Endothelial cell of umbilical vein (primary cell): ENCODE data around the gene ARHGEF16. TPM values are rescaled to one million over a fixed set of nuclear protein-coding genes. Genes with fewer than 3 reads are reported as not detected.

Experiments
- BruUV-seq: library from RNA; stranded (reverse); fragments of 400-500 nt; replicated peaks from 2 replicates; lab custom pipeline; 2021; lab: Mats Ljungman, UMichigan
- CTCF ChIA-PET: fragments of 300-600, 350-600 bp; sonication (Branson Sonifier 250); formaldehyde crosslinking; loops from one replicate; lab custom pipeline; 2021; ENCODE audit warnings: antibody characterized with exemption, inconsistent platforms; lab: Charles Lee
- POLR2A ChIA-PET: fragments of 300-600, 350-600 bp; sonication (Branson Sonifier 250); formaldehyde crosslinking; loops from one replicate; lab custom pipeline; 2021; ENCODE audit warnings: antibody characterized with exemption, inconsistent platforms; lab: Charles Lee
- DNase-seq: peaks from one replicate; pipeline ENCODE4 v3.0.0-alpha.2; 2011; ENCODE audit warnings: low read depth, low spot score
- FAIRE-seq: peaks from 2 replicates; lab custom pipeline; 2011; peaks lifted over from hg19 to GRCh38; lab: Jason Lieb, UNC
- H2AFZ ChIP-seq: 2 replicates; pipeline ENCODE4 v1.6.0; 2012; ENCODE audit warnings: low read depth, low read length, control low read depth, inconsistent platforms
- H3K27ac ChIP-seq: 2 replicates; pipeline ENCODE4 v1.5.1; 2011; ENCODE audit warnings: low read depth, mild to moderate bottlenecking, control low read depth, low read length, moderate library complexity; ENCODE audit not compliant: insufficient read depth
- H3K27me3 ChIP-seq, 2 experiments: 2 replicates each; pipeline versions ENCODE4 v1.6.0 to v1.6.1; 2011; ENCODE audit warnings: low read length in 2 of 2, mixed read lengths in 1 of 2; ENCODE audit not compliant: control insufficient read depth in 2 of 2, insufficient read depth in 2 of 2
- H3K36me3 ChIP-seq, 2 experiments: 2 replicates in 1 of 2; 3 replicates in 1 of 2; pipeline ENCODE4 v1.5.1; 2011; ENCODE audit warnings: low read length in 2 of 2, mild to moderate bottlenecking in 1 of 2, moderate library complexity in 1 of 2; ENCODE audit not compliant: control insufficient read depth in 2 of 2, insufficient read depth in 2 of 2; ENCODE audit errors: extremely low read depth in 1 of 2
- H3K4me1 ChIP-seq: 3 replicates; pipeline ENCODE4 v1.5.1; 2011; ENCODE audit warnings: mild to moderate bottlenecking, low read length; ENCODE audit not compliant: control insufficient read depth, insufficient read depth; ENCODE audit errors: extremely low read depth
- H3K4me2 ChIP-seq: 2 replicates; pipeline ENCODE4 v1.6.1; 2011; ENCODE audit warnings: low read length, control low read depth, mixed read lengths; ENCODE audit not compliant: insufficient read depth
- H3K4me3 ChIP-seq, 3 experiments: fragments of 200-600 bp in 1 of 3; sonication (generic), shearing (Covaris generic) in 1 of 3; replicated peaks in 1 of 3; 2 replicates each; pipeline ENCODE4 v1.5.1; 2011 to 2016; ENCODE audit warnings: control low read depth in 3 of 3, low read length in 3 of 3, mild to moderate bottlenecking in 2 of 3, inconsistent platforms in 1 of 3, low read depth in 1 of 3, moderate library complexity in 1 of 3; ENCODE audit not compliant: insufficient read depth in 1 of 3
- H3K79me2 ChIP-seq: 2 replicates; pipeline ENCODE4 v1.6.0; 2012; ENCODE audit warnings: low read length, inconsistent platforms; ENCODE audit not compliant: control insufficient read depth, insufficient read depth
- H3K9ac ChIP-seq: replicated peaks from 2 replicates; pipeline ENCODE3; 2011; ENCODE audit warnings: low read length, control low read depth; ENCODE audit not compliant: insufficient read depth; ENCODE audit errors: extremely low read depth
- H3K9me1 ChIP-seq: replicated peaks from 3 replicates; pipeline ENCODE4 v1.6.0; 2011; ENCODE audit warnings: mild to moderate bottlenecking, low read length; ENCODE audit not compliant: control insufficient read depth, insufficient read depth; ENCODE audit errors: extremely low read depth
- H3K9me3 ChIP-seq: replicated peaks from 2 replicates; pipeline ENCODE4 v1.5.1; 2012; ENCODE audit warnings: low read length, inconsistent platforms; ENCODE audit not compliant: control insufficient read depth, insufficient read depth
- H4K20me1 ChIP-seq: replicated peaks from 2 replicates; pipeline ENCODE3; 2011; ENCODE audit warnings: mild to moderate bottlenecking, low read length; ENCODE audit not compliant: control insufficient read depth, insufficient read depth; ENCODE audit errors: extremely low read depth
- EZH2 ChIP-seq: IDR thresholded peaks from 2 replicates; pipeline ENCODE4 v1.6.1; 2012; ENCODE audit warnings: borderline replicate concordance, low read depth, mild to moderate bottlenecking, moderate library complexity, low read length, inconsistent platforms; ENCODE audit not compliant: severe bottlenecking
- MAX ChIP-seq: IDR thresholded peaks from 2 replicates; pipeline ENCODE4 v1.6.1; 2011; ENCODE audit not compliant: insufficient read depth, insufficient read length
- POLR2A ChIP-seq: IDR thresholded peaks from 2 replicates; pipeline ENCODE4 v1.6.1; 2012; ENCODE audit warnings: low read depth, mild to moderate bottlenecking, control low read depth, low read length
- POLR2AphosphoS5 ChIP-seq: IDR thresholded peaks from 2 replicates; pipeline ENCODE4 v1.6.1; 2012; ENCODE audit warnings: low read depth, mild to moderate bottlenecking, control low read depth, low read length, moderate library complexity; ENCODE audit not compliant: insufficient read depth
- dilution Hi-C: fragments of 300-500 bp; cut with MboI; formaldehyde crosslinking; loops from one replicate; pipeline ENCODE4 v1.15.0; 2019; ENCODE audit warnings: low sequenced_read_pairs; ENCODE audit not compliant: extremely low pct_ligation_motif_present
- intact Hi-C: fragments of 100-400 bp; cut with micrococcal nuclease; formaldehyde crosslinking; loops from one replicate; pipeline ENCODE4 v1.10.0; 2022
- polyA plus RNA-seq, 4 experiments: library from polyadenylated mRNA; depleted of rRNA in 3 of 4; stranded (reverse) in 3 of 4; unstranded in 1 of 4; fragments of >200 nt; gene quantifications; 2 replicates each; pipeline versions ENCODE4 v1.2.1 to v1.2.3, GENCODE V29; 2011 to 2012; ENCODE audit warnings: missing spikeins in 1 of 4
- total RNA-seq: library from RNA; stranded (reverse); gene quantifications from 2 replicates; pipeline ENCODE4 v1.2.3, GENCODE V29; 2021

The ARHGEF16 gene
- total and polyA plus RNA-seq, 2 donors (not counting 3 experiments of a cell fraction or from before 2014, with no cell fraction given): 0.52 to 1.3 TPM

GRCh38 chr1:3500265-3500835 is 45.9 kb downstream of the ARHGEF16 start:
- no peak overlapping the region for H3K4me2 ChIP-seq
- intact Hi-C loops (no loop called here), dilution Hi-C loops (no loop called here)
- FAIRE-seq: no peak
- H3K27ac ChIP-seq: no peak overlapping the region
- no TSS peak for BruUV-seq
- ChIA-PET CTCF (no interaction called here), POLR2A (no interaction called here)
- no peak overlapping the region for H3K9ac ChIP-seq
- no peak overlapping the region for H3K4me3 ChIP-seq
- H3K9me3 ChIP-seq: no peaks in the 10 kb centered on the region
- DNase-seq: no peak
- H3K4me1 ChIP-seq: peaks cover 10% of the 10 kb centered on the region
- H3K27me3 ChIP-seq: no peaks in the 10 kb centered on the region
- H3K36me3 ChIP-seq: no peaks in the 10 kb centered on the region
- H2AFZ ChIP-seq: no peak overlapping the region
- TF ChIP-seq EZH2 (no peak), POLR2AphosphoS5 (no peak)
- no peaks in the 10 kb centered on the region for H3K9me1 ChIP-seq
- no peaks in the 10 kb centered on the region for H4K20me1 ChIP-seq
- no peaks in the 10 kb centered on the region for H3K79me2 ChIP-seq

- no peak overlapping the region for H3K27ac ChIP-seq
- H2AFZ ChIP-seq: no peak overlapping the region
- H3K9me3 ChIP-seq: no peaks in the 10 kb centered on the region
- no peak overlapping the region for H3K4me3 ChIP-seq
- DNase-seq: no peak
- no peak for FAIRE-seq
- POLR2A ChIA-PET: no interaction called here
- H3K27me3 ChIP-seq: no peaks in the 10 kb centered on the region
- TF ChIP-seq MAX: no peak
- TF ChIP-seq EZH2: no peak
- TF ChIP-seq POLR2A: no peak
- CTCF ChIA-PET: interaction anchor here (0.8 to 2.1 kb wide), 4 partner anchors 49 to 223 kb away, joined by 3 to 8 read pairs (median 6); no protein-coding TSS in a partner anchor
- no peak overlapping the region for H3K4me2 ChIP-seq
- H3K79me2 ChIP-seq: no peaks in the 10 kb centered on the region
- no peaks in the 10 kb centered on the region for H3K9me1 ChIP-seq
- no peaks in the 10 kb centered on the region for H3K36me3 ChIP-seq
- no TSS peak for BruUV-seq
- dilution Hi-C loops: no loop called here
- intact Hi-C loops: no loop called here
- H3K9ac ChIP-seq: no peak overlapping the region
- H4K20me1 ChIP-seq: no peaks in the 10 kb centered on the region
- H3K4me1 ChIP-seq: peaks cover 10% of the 10 kb centered on the region
Observed at GRCh38 chr1:3501437-3501836, 47.0 kb downstream of the ARHGEF16 start.
